Motor neuron (in vitro differentiated cells): Measurements from ENCODE around the gene TMEM63B. TPM values are rescaled to one million over a fixed set of nuclear protein-coding genes. Genes with fewer than 3 reads are reported as not detected.
"Not testable (repeated sequence)": the region's sequence is repeated elsewhere in the genome, so short reads cannot be mapped to it uniquely, and the experiment has no call there.

Experiments used
- ATAC-seq, 8 experiments: fragments of 200-7000 bp; cut with Tn5 transposase; replicated peaks in 6 of 8; 2 replicates each; pipeline ENCODE4 v1.8.0; 2021; ENCODE audit warnings: mild to moderate bottlenecking in 8 of 8, moderate library complexity in 8 of 8
- H3K27ac ChIP-seq, 2 donors: fragments of 250-450 bp; sonication (Bioruptor Pico); 2 replicates each; pipeline ENCODE4 v1.9.0; 2021; ENCODE audit warnings: antibody characterized with exemption in 2 of 2, mild to moderate bottlenecking in 2 of 2, moderate library complexity in 1 of 2
- H3K4me1 ChIP-seq, 2 donors: fragments of 250-450 bp; sonication (Bioruptor Pico); replicated peaks in 1 of 2; 2 replicates each; pipeline ENCODE4 v1.6.1; 2021; ENCODE audit warnings: antibody characterized with exemption in 2 of 2, mild to moderate bottlenecking in 2 of 2, moderate library complexity in 1 of 2
- H3K4me3 ChIP-seq, 5 donors: fragments of 250-450 bp; sonication (Bioruptor Pico); 2 replicates each; pipeline ENCODE4 v1.9.0; 2021; ENCODE audit warnings: antibody characterized with exemption in 5 of 5, mild to moderate bottlenecking in 5 of 5, moderate library complexity in 4 of 5
- WGBS, 10 experiments: fragments of 450-650 bp; shearing (Covaris generic); methylation state at CpG; one replicate each; pipeline ENCODE4 v1.0.0; 2022; 5-methylcytosine and 5-hydroxymethylcytosine counted together
- in situ Hi-C, 9 experiments: fragments of 400-800 bp; cut with MboI; loops; one replicate each; pipeline ENCODE4 v1.15.0; 2021; ENCODE audit warnings: low sequenced_read_pairs in 9 of 9, low pct_unique_long_range_greater_than_20kb in 2 of 9; ENCODE audit not compliant: unreplicated experiment in 9 of 9
- total RNA-seq, 8 experiments: library from RNA; unstranded; fragments of 300-600 nt; gene quantifications; 2 replicates each; pipeline versions ENCODE4 v1.2.3 to v1.2.4, GENCODE V29; 2022

Gene TMEM63B
- total RNA-seq, 8 experiments from 2014 or later = 29.1 to 51.4 (median 38.5) TPM

- no peak for ATAC-seq
- Histone ChIP-seq H3K4me3 (no peak overlapping the region), H3K27ac (no peak overlapping the region), H3K4me1 (peaks cover 11 to 12% of the 10 kb centered on the region in 2 donors)
- WGBS, 10 experiments = 72 to 100% methylated on average over 2 of the region's 9 CpGs; no CpG with 5 or more reads in 8 of the 10 experiments
- in situ Hi-C loops = no loop called here
These were observed 56.4 kb downstream of the TMEM63B start for GRCh38 chr6:44183783-44184182.

GRCh38 chr6:44185356-44185755 lies 58.0 kb downstream of the TMEM63B start:
- H3K4me3 ChIP-seq, ATAC-seq, in situ Hi-C loops, H3K27ac ChIP-seq: not testable (repeated sequence)
- 37 to 93% (median 82%) methylated on average over 2 to 7 of the region's 7 CpGs for WGBS, 10 experiments
- peaks cover 11 to 12% of the 10 kb centered on the region in 2 donors for H3K4me1 ChIP-seq

- 0 to 35% (median 15%) methylated on average over 1 to 8 of the region's 9 CpGs; no CpG with 5 or more reads in 4 of the 10 experiments for WGBS, 10 experiments
- no peak overlapping the region for H3K4me3 ChIP-seq
- peaks cover 11 to 12% of the 10 kb centered on the region in 2 donors for H3K4me1 ChIP-seq
- ATAC-seq = peak in 5 of 8 experiments; percentile 56 to 75 (median 68)
- in situ Hi-C loops = no loop called here
- peak overlapping the region in 1 of 2 donors; percentile 12 for H3K27ac ChIP-seq
These were observed 58.7 kb downstream of the TMEM63B start for GRCh38 chr6:44185953-44186634.

- 25 to 100% (median 90%) methylated on average over 1 to 6 of the region's 7 CpGs; no CpG with 5 or more reads in 2 of the 10 experiments for WGBS, 10 experiments
- ATAC-seq = no peak
- in situ Hi-C loops = no loop called here
- Histone ChIP-seq H3K27ac (no peak overlapping the region), H3K4me3 (no peak overlapping the region), H3K4me1 (peaks cover 11 to 12% of the 10 kb centered on the region in 2 donors)
These were observed 59.3 kb downstream of the TMEM63B start for GRCh38 chr6:44186635-44187025.

GRCh38 chr6:44188819-44189218 lies 61.5 kb downstream of the TMEM63B start:
- Histone ChIP-seq H3K27ac (no peak overlapping the region), H3K4me3 (no peak overlapping the region), H3K4me1 (peaks cover 11 to 12% of the 10 kb centered on the region in 2 donors)
- WGBS, 10 experiments = 28 to 100% (median 75%) methylated on average over 1 to 2 of the region's 2 CpGs
- in situ Hi-C loops = no loop called here
- ATAC-seq = no peak

- 0 to 89% (median 70%) methylated on average over 1 to 2 of the region's 2 CpGs; no CpG with 5 or more reads in 6 of the 10 experiments for WGBS, 10 experiments
- peaks cover 11 to 12% of the 10 kb centered on the region in 2 donors for H3K4me1 ChIP-seq
- in situ Hi-C loops = no loop called here
These were observed 61.9 kb downstream of the TMEM63B start for GRCh38 chr6:44189257-44189656.

GRCh38 chr6:44190715-44191114 lies 63.4 kb downstream of the TMEM63B start:
- Histone ChIP-seq H3K4me3 (no peak overlapping the region), H3K4me1 (peaks cover 7 to 9% of the 10 kb centered on the region in 2 donors), H3K27ac (no peak overlapping the region)
- no peak for ATAC-seq
- in situ Hi-C loops = no loop called here
- 0 to 100% (median 67%) methylated on average over 1 to 2 of the region's 2 CpGs; no CpG with 5 or more reads in 1 of the 10 experiments for WGBS, 10 experiments

More at GRCh38 chr6:44189257-44189656, 61.9 kb downstream of the TMEM63B start:
- ATAC-seq = peak in 1 of 8 experiments; percentile 16
- no peak overlapping the region for H3K4me3 ChIP-seq
- no peak overlapping the region for H3K27ac ChIP-seq

- Histone ChIP-seq H3K4me1 (no peaks in the 10 kb centered on the region), H3K4me3 (no peak overlapping the region), H3K27ac (no peak overlapping the region)
- in situ Hi-C loops = no loop called here
- 0 to 83% (median 75%) methylated on average over 1 to 9 of the region's 10 CpGs for WGBS, 10 experiments
- peak in 1 of 8 experiments; percentile 50 for ATAC-seq
These were observed 65.2 kb downstream of the TMEM63B start for GRCh38 chr6:44192428-44193041.

GRCh38 chr6:44193307-44193910 lies 66.1 kb downstream of the TMEM63B start:
- WGBS, 10 experiments = 60 to 100% (median 80%) methylated on average over 1 to 7 of the region's 8 CpGs
- Histone ChIP-seq H3K27ac (no peak overlapping the region), H3K4me3 (no peak overlapping the region), H3K4me1 (no peaks in the 10 kb centered on the region)
- no peak for ATAC-seq
- in situ Hi-C loops = no loop called here

- in situ Hi-C loops = no loop called here
- WGBS, 10 experiments = 35 to 100% (median 69%) methylated on average over 1 to 3 of the region's 5 CpGs; no CpG with 5 or more reads in 1 of the 10 experiments
- ATAC-seq = no peak
- Histone ChIP-seq H3K4me1 (no peaks in the 10 kb centered on the region), H3K4me3 (no peak overlapping the region), H3K27ac (no peak overlapping the region)
These were observed 67.0 kb downstream of the TMEM63B start for GRCh38 chr6:44194326-44194725.

- H3K4me1 ChIP-seq, H3K27ac ChIP-seq, H3K4me3 ChIP-seq, ATAC-seq, in situ Hi-C loops: not testable (repeated sequence)
- WGBS, 10 experiments = 81 to 100% (median 89%) methylated on average over 2 to 9 of the region's 11 CpGs; no CpG with 5 or more reads in 5 of the 10 experiments
These were observed 69.0 kb downstream of the TMEM63B start for GRCh38 chr6:44196351-44196750.

GRCh38 chr6:44198684-44199083 lies 71.3 kb downstream of the TMEM63B start:
- in situ Hi-C loops = no loop called here
- 49 to 100% (median 90%) methylated on average over 1 to 3 of the region's 3 CpGs; no CpG with 5 or more reads in 1 of the 10 experiments for WGBS, 10 experiments
- no peak overlapping the region for H3K27ac ChIP-seq
- ATAC-seq = no peak
- H3K4me1 ChIP-seq = peaks cover 0 to 6% of the 10 kb centered on the region in 2 donors
- no peak overlapping the region for H3K4me3 ChIP-seq

- H3K27ac ChIP-seq = no peak overlapping the region
- peaks cover 0 to 6% of the 10 kb centered on the region in 2 donors for H3K4me1 ChIP-seq
- no peak overlapping the region for H3K4me3 ChIP-seq
- in situ Hi-C loops = no loop called here
- ATAC-seq = no peak
- WGBS, 10 experiments = 50 to 100% (median 72%) methylated on average over 1 to 4 of the region's 4 CpGs; no CpG with 5 or more reads in 3 of the 10 experiments
These were observed 72.5 kb downstream of the TMEM63B start for GRCh38 chr6:44199883-44200282.
